ENCODE measurements around the gene TBC1D19. TPM values are rescaled to one million over a fixed set of nuclear protein-coding genes. Genes with fewer than 3 reads are reported as not detected.

The TBC1D19 gene
- total and polyA plus RNA-seq, 2 donors from 2014 or later = 10.8 to 19.1 TPM

DNA sequence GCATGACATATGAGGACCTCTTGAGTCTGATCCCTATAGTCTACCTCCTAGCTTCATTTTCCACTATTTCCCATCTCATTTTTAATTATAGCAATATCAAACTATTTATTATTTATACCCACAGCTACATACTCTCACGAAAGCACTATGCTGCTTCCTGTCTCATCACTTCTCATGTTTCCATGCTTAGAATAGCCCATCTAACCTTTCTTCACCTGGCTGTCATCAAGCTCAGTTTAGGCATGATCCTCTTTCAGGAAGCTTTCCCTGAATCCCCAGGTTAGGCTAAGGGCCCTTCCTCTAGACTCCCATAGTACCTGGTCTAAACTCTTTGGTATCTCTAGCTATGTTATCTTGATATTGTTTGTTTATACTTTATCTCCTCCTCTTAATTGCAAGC lies 137.8 kb downstream of the TBC1D19 start:
- H3K4me3 ChIP-seq (ENCODE audit: low read length in 3 of 3) = no peak overlapping the region
- no peaks in the 10 kb centered on the region for H3K4me1 ChIP-seq (ENCODE audit: control insufficient read depth in 2 of 3, insufficient read depth in 2 of 3, low read depth in 1 of 3, low read length in 3 of 3)
- H3K36me3 ChIP-seq (ENCODE audit: control insufficient read depth in 2 of 3, insufficient read depth in 3 of 3, low read length in 3 of 3) = no peaks in the 10 kb centered on the region
- H3K9ac ChIP-seq (ENCODE audit: low read length in 3 of 3) = no peak overlapping the region
- DNase-seq (no peak), FAIRE-seq (no peak)
- H3K27ac ChIP-seq (ENCODE audit: low read depth in 2 of 2, low read length in 2 of 2) = no peak overlapping the region
- no peaks in the 10 kb centered on the region for H3K9me3 ChIP-seq (ENCODE audit: control insufficient read depth in 2 of 3, insufficient read depth in 1 of 3, low read length in 3 of 3)
- no peaks in the 10 kb centered on the region for H3K27me3 ChIP-seq (ENCODE audit: control insufficient read depth, insufficient read depth, low read length)
- TF ChIP-seq CTCF (IDR thresholded peaks at IDR 0.05; ENCODE audit: borderline replicate concordance, extremely low read depth, insufficient read depth) = no peak
- intact Hi-C loops (cut with DNase I) = no loop called here

GRCh38 chr4:26723216-26723615 lies 139.3 kb downstream of the TBC1D19 start:
- H3K27me3 ChIP-seq (ENCODE audit: control insufficient read depth, insufficient read depth, low read length) = no peaks in the 10 kb centered on the region
- no peak for TF ChIP-seq CTCF (IDR thresholded peaks at IDR 0.05; ENCODE audit: borderline replicate concordance, extremely low read depth, insufficient read depth)
- no peaks in the 10 kb centered on the region for H3K4me1 ChIP-seq (ENCODE audit: control insufficient read depth in 2 of 3, insufficient read depth in 2 of 3, low read depth in 1 of 3, low read length in 3 of 3)
- H3K9ac ChIP-seq (ENCODE audit: low read length in 3 of 3) = no peak overlapping the region
- no peak overlapping the region for H3K27ac ChIP-seq (ENCODE audit: low read depth in 2 of 2, low read length in 2 of 2)
- no peak overlapping the region for H3K4me3 ChIP-seq (ENCODE audit: low read length in 3 of 3)
- DNase-seq (no peak), FAIRE-seq (no peak)
- intact Hi-C loops (cut with DNase I) = no loop called here
- H3K36me3 ChIP-seq (ENCODE audit: control insufficient read depth in 2 of 3, insufficient read depth in 3 of 3, low read length in 3 of 3) = no peaks in the 10 kb centered on the region
- H3K9me3 ChIP-seq (ENCODE audit: control insufficient read depth in 2 of 3, insufficient read depth in 1 of 3, low read length in 3 of 3) = no peaks in the 10 kb centered on the region

DNA sequence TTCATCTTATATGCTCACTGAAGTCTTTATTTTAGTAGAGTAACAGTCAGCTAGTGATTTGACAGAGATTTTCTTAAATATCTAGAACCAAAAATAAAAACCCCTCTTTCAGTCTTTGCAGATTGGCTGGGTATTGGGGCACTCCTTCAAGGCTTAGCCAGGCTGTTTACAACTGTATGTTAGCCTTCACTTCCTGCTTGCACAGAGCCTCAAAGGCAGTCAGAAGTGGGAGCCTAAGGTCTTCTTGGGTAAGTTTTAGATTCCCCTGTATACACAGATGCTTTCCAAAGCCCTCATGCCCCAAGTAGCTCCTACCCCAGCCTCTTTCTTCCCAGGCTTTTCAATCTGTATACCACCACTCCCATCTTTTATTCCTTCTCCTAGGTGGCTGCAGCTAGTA lies 140.7 kb downstream of the TBC1D19 start:
- DNase-seq (no peak), FAIRE-seq (no peak)
- no peak overlapping the region for H3K27ac ChIP-seq (ENCODE audit: low read depth in 2 of 2, low read length in 2 of 2)
- H3K9me3 ChIP-seq (ENCODE audit: control insufficient read depth in 2 of 3, insufficient read depth in 1 of 3, low read length in 3 of 3) = no peaks in the 10 kb centered on the region
- intact Hi-C loops (cut with DNase I) = no loop called here
- no peak overlapping the region for H3K9ac ChIP-seq (ENCODE audit: low read length in 3 of 3)
- H3K27me3 ChIP-seq (ENCODE audit: control insufficient read depth, insufficient read depth, low read length) = no peaks in the 10 kb centered on the region
- no peak for TF ChIP-seq CTCF (IDR thresholded peaks at IDR 0.05; ENCODE audit: borderline replicate concordance, extremely low read depth, insufficient read depth)
- H3K36me3 ChIP-seq (ENCODE audit: control insufficient read depth in 2 of 3, insufficient read depth in 3 of 3, low read length in 3 of 3) = no peaks in the 10 kb centered on the region
- H3K4me3 ChIP-seq (ENCODE audit: low read length in 3 of 3) = no peak overlapping the region
- H3K4me1 ChIP-seq (ENCODE audit: control insufficient read depth in 2 of 3, insufficient read depth in 2 of 3, low read depth in 1 of 3, low read length in 3 of 3) = no peaks in the 10 kb centered on the region

- FAIRE-seq (no peak), DNase-seq (no peak)
- Histone ChIP-seq H3K4me1 (ENCODE audit: control insufficient read depth in 2 of 3, insufficient read depth in 2 of 3, low read depth in 1 of 3, low read length in 3 of 3) (no peaks in the 10 kb centered on the region), H3K27me3 (ENCODE audit: control insufficient read depth, insufficient read depth, low read length) (no peaks in the 10 kb centered on the region), H3K27ac (ENCODE audit: low read depth in 2 of 2, low read length in 2 of 2) (no peak overlapping the region), H3K9me3 (ENCODE audit: control insufficient read depth in 2 of 3, insufficient read depth in 1 of 3, low read length in 3 of 3) (no peaks in the 10 kb centered on the region), H3K36me3 (ENCODE audit: control insufficient read depth in 2 of 3, insufficient read depth in 3 of 3, low read length in 3 of 3) (no peaks in the 10 kb centered on the region), H3K9ac (ENCODE audit: low read length in 3 of 3) (no peak overlapping the region), H3K4me3 (ENCODE audit: low read length in 3 of 3) (no peak overlapping the region)
- no peak for TF ChIP-seq CTCF (IDR thresholded peaks at IDR 0.05; ENCODE audit: borderline replicate concordance, extremely low read depth, insufficient read depth)
- intact Hi-C loops (cut with DNase I) = no loop called here
Measured at GRCh38 chr4:26726655-26727387, 142.9 kb downstream of the TBC1D19 start.
